DMS79 treated with DMSO at 0.1 percent for 48 hours (cell line): ENCODE results near the gene FKTN.
"Not testable (repeated sequence)": the region's sequence is repeated elsewhere in the genome, so short reads cannot be mapped to it uniquely, and the experiment has no call there.

Experiments
- DNase-seq: peaks from one replicate; lab custom pipeline; 2025; lab: John Stamatoyannopoulos, UW

Gene FKTN

GRCh38 chr9:105557804-105558610 lies at the start of gene FKTN:
Gene FKTN, plus strand, starts transcription at chr9:105558131. Its CDS starts 16,902 bp downstream, at chr9:105575033.
- DNase-seq: peak; percentile 28

DNA sequence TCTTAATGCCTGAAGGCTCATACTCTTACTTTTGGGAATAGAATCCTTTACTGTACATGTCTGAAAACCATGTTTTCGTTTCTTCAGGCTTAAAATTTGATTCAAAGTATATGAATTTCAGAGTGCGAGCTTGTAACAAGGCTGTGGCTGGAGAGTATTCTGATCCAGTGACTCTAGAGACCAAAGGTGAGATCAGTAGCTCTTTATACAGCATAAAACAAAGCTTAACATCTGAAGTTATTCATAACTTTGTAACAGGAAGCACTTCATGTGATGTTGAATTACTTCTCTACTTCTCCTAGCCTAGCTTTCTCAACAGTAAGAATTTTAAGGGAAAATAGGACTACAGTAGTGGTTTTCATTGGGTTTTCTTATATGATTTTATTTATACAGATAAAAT lies 49.4 kb upstream of the FKTN start:
- no peak for DNase-seq

DNA sequence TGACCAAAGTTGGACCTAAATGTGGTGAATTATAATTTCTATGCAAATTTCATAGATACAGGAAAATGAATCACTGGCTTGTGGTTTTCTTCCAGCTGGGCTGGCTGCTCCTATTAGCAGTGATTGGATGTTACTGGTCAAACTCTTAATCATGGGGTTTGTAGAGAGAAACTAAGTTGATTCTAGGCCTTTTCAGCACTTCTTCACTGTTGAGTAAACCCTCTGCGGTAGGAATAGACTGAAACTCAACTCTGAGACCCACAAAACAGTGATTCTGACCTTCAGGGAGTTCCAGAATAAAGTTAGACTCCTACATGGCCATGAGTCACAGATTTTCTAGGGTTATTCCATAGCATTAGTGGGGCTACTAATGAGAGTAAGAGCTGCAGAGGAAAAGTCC lies 47.9 kb upstream of the FKTN start:
- no peak for DNase-seq

- DNase-seq: no peak
Measured at GRCh38 chr9:105511446-105511845, 46.5 kb upstream of the FKTN start.

GRCh38 chr9:105515811-105516413 lies 42.0 kb upstream of the FKTN start:
- no peak for DNase-seq

GRCh38 chr9:105519710-105520369 lies 38.1 kb upstream of the FKTN start:
- DNase-seq: not testable (repeated sequence)

DNA sequence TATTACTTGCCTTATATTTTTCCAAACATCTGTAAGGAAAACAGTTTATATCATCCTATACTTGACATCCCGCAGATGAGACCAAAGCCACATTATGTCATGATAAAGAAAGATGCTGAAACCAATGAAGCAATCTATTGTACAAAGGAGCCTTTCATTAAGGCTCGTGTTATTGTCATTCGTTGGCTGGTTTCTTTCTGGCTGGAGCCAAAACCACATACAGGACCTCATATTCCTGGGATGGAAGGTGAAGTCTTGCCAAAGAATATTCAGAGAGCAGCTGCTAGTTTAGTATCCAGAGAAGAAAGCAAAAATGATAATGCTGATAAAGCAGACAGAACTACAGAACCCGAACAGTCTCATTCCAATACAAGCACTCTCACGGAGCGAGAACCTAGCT lies 36.9 kb upstream of the FKTN start:
- not testable (repeated sequence) for DNase-seq

- DNase-seq: not testable (repeated sequence)
Measured at GRCh38 chr9:105522618-105523385, 35.1 kb upstream of the FKTN start.

- DNase-seq: no peak
Measured at GRCh38 chr9:105531530-105531929, 26.4 kb upstream of the FKTN start.

DNA sequence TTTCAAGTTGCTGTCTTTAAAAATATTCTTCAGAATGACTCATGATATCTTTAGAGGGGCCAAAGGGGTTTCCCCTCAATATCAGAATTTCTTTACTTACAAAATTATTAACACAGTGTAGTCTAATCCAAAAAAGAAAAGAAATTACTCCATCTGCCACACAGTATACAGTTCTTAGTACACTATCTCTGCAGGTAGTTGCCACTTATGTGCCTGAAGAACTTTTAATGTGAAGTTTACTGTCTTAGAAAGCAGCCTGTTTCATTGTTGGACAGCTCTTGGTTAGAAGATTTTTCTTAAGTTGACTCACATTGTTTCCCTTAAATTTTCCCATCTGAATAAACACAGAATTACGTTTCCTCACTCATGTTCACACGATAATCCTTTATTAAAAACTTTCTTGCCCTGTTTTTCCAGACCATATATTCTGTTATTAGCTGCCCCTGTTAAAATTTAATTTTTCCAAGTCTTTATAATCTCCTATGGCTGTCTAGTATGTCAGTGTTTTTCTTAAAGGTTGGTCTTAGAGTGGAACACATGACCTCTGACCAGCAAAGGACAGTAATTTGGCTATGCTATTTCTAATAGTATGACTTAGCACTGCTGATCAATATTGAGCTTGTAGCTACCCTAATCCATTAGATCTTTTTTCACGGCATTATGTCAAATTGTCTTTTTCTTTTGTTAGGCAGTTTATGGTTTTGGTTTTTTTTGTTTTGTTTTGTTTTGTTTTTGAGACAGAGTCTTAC lies 21.8 kb upstream of the FKTN start:
- no peak for DNase-seq

- no peak for DNase-seq
Measured at GRCh38 chr9:105539452-105539851, 18.5 kb upstream of the FKTN start.

DNA sequence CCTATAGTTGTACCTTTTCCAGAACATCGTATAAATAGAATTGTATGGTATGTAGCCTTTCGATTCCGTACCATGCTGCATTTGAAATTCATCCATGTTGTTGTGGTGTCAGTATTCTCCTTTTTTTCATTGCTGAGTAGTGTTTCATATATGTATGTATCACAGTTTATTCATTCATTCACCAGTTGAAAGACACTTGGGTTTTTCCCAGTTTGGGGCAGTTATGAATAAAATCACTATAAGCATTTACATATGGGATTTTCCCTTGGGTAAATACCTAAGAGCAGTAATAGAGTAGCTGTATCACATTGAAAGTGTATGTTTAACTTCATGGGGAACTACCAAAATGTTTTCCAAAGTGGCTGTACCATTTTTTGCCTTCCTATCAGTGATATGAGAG lies 16.1 kb upstream of the FKTN start:
- DNase-seq: no peak

DNA sequence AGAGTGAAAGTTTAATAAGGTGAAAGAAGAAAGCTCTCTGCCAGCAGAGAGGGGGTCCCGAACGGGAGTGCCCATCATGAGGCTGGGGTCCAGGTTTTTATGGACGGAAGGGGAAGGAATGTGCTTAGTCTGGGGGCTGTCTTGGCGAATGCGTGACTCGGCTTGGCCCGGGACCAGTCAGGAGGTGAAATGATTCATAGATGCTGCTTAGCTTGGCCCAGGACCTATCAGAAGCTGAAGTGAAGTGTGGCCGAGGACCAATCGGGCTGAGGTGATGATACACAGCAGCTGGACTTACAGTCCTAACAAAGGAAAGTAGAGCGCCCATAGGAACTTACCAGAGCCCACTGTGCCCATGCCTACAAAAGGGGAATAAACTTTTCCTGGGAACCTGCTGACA lies 3.9 kb upstream of the FKTN start:
- DNase-seq: no peak

DNA sequence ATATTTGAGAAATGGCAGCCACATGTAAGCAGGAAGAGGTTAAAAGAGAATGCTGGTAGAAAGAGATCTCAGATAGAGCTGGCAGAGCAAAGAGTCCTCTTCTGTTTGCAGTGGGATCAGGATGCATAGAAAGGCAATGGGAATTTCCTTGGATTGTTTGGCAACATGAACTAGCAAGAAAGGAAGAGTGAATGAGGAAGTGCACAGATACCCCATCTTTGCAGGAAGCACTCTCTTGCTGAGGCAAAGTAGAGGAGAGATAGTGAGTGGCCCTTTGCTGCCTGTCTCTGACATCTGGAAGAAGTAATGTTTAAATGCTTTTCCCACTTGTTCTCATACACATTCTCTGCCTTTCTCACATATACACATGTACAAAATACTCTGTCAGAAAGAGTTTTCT lies 14.5 kb downstream of the FKTN start:
- no peak for DNase-seq

DNA sequence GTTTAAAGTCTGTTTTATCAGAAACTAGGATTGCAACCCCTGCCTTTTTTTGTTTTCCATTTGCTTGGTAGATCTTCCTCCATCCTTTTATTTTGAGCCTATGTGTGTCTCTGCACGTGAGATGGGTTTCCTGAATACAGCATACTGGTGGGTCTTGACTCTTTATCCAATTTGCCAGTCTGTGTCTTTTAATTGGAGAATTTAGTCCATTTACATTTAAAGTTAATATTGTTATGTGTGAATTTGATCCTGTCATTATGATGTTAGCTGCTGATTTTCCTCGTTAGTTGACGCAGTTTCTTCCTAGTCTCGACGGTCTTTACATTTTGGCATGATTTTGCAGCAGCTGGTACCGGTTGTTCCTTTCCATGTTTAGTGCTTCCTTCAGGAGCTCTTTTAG lies 22.0 kb downstream of the FKTN start:
- DNase-seq: not testable (repeated sequence)

- not testable (repeated sequence) for DNase-seq
Measured at GRCh38 chr9:105581550-105581949, 23.6 kb downstream of the FKTN start.

GRCh38 chr9:105593145-105593544 lies 35.2 kb downstream of the FKTN start:
- DNase-seq: no peak

DNA sequence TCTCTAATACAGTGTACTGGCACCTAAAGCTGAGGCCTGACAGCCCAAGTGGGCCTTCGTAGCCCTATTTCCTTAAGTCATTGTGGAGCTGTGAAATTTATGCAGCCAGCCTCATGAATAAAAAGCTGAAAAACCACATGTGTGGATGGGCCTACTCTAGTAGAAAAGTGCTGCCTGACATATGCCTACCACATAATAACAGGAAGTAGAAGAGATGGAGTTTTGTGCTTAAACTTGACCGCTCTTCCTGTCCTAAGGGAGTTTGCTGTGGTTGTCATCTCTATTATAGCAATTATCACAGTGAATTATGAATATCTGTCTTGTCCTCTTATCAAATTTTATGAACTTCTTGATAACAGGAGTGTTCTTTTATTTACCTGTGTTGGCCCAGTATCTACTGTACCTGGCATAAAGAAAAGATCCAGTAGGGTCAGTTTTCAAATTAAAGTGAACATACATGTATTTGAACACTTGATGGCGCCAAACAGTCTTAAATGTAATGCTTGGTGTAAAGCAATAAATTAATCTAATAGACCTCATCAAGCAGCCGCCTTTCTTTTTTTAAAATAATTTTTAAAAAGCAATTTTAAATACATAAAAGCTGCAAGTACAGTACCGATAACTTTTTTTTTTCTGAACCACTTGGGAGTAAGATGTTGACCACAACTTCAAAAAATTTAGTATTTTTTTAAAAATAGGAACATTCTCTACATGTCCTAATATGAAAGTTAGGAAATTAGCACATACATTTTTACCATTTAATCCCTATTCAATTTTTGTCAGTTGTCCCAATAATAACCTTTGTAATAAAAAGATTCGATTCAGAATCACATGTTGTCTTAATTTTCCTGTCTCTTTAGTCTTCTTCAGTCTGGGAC lies 51.0 kb downstream of the FKTN start:
- DNase-seq: peak; percentile 0

DNA sequence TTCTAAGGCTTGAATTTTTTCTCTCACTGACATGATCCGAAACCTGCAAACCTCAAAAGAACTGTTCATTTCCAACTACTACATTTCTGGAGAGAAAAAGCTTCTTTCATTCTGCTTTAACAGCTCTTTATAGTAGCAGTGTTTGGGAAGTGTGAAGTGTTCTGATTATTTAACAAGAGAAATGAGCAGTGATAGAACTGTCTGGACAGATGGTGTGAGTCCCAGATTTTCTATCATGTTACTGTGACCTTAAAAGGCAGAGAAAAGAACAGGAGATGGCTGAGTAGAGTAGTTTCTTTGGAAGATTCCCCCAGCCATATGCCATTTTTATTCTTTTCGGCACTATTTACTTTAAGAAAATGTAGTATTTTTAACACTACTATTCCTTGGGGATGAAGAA lies 63.1 kb downstream of the FKTN start:
- DNase-seq: no peak

- DNase-seq: no peak
Measured at GRCh38 chr9:105625088-105625487, 67.2 kb downstream of the FKTN start.

GRCh38 chr9:105632807-105633206 lies 74.9 kb downstream of the FKTN start:
- no peak for DNase-seq
